K562 (cell line): ENCODE results near the gene HSPB3. TPM values are rescaled to one million over a fixed set of nuclear protein-coding genes. Genes with fewer than 3 reads are reported as not detected.

Source experiments
- ASH1L ChIP-seq: fragments of 450-650 bp; IDR thresholded peaks from 2 replicates; pipeline ENCODE4 v1.6.1; 2018; ENCODE audit warnings: borderline replicate concordance, mild to moderate bottlenecking, low read depth; ENCODE audit not compliant: partially characterized antibody
- BACH1 ChIP-seq: fragments of 200-800 bp; sonication (Bioruptor generic); IDR thresholded peaks from 2 replicates; pipeline ENCODE4 v1.6.1; 2016; ENCODE audit warnings: missing genetic modification characterization, missing compliant biosample characterization
- CHD1 ChIP-seq: fragments of 200-600 bp; sonication (generic); IDR thresholded peaks from one replicate; pipeline ENCODE4 v1.6.1; 2012; ENCODE audit warnings: mild to moderate bottlenecking, moderate library complexity, low read length, inconsistent platforms
- JUND ChIP-seq, 2 experiments: IDR thresholded peaks; 2 replicates in 1 of 2; 3 replicates in 1 of 2; pipeline ENCODE4 v1.6.1; 2011; ENCODE audit warnings: borderline replicate concordance in 2 of 2, low read depth in 2 of 2, low read length in 2 of 2, improper control_type of control experiment in 1 of 2, missing biosample characterization in 1 of 2, missing genetic modification characterization in 1 of 2, missing genetic modification reagents in 1 of 2
- PBX2 ChIP-seq, 2 experiments: IDR thresholded peaks in 1 of 2; conservative IDR thresholded peaks in 1 of 2; 2 replicates each; pipeline ENCODE4 v1.6.1; 2016; ENCODE audit warnings: low read depth in 2 of 2, mild to moderate bottlenecking in 1 of 2, missing compliant biosample characterization in 1 of 2, missing genetic modification characterization in 1 of 2, moderate library complexity in 1 of 2
- RBM17 ChIP-seq: fragments of 200-400 bp; formaldehyde crosslinking; IDR thresholded peaks from 2 replicates; pipeline ENCODE4 v1.6.1; 2017; ENCODE audit warnings: low read depth, mild to moderate bottlenecking, low read length, borderline replicate concordance
- RHOXF2B ChIP-seq: fragments of 250-450 bp; sonication (Bioruptor Pico); conservative IDR thresholded peaks from 2 replicates; pipeline ENCODE4 v1.5.1; 2021
- RREB1 ChIP-seq: fragments of 250-450 bp; sonication (Bioruptor Pico); IDR thresholded peaks from 2 replicates; pipeline ENCODE4 v1.4.0; 2020
- THRA ChIP-seq: fragments of 450-650 bp; IDR thresholded peaks from 2 replicates; pipeline ENCODE4 v1.6.1; 2017; ENCODE audit warnings: mild to moderate bottlenecking, moderate library complexity
- ZNF24 ChIP-seq: fragments of 450-650 bp; IDR thresholded peaks from 2 replicates; pipeline ENCODE4 v1.6.1; 2016
- polyA plus RNA-seq, 8 experiments: library from polyadenylated mRNA; depleted of rRNA in 4 of 8; stranded (reverse) in 5 of 8; unstranded in 3 of 8; fragments of >200 nt; fragmentation: Nextera tagmentation in 2 of 8; fragmentation: Illumina TruSeq in 1 of 8; extraction: Ambion mirVana in 2 of 8; extraction: Trizol in 1 of 8; gene quantifications; 2 replicates each; pipeline versions ENCODE4 v1.2.1 to v1.2.3, GENCODE V29; 2011 to 2014; ENCODE audit warnings: inconsistent platforms in 1 of 8, missing spikeins in 1 of 8
- total RNA-seq, 7 experiments: library from RNA; depleted of rRNA in 6 of 7; stranded (reverse); fragments of >200 nt in 6 of 7; fragmentation: Illumina TruSeq in 2 of 7; extraction: Trizol in 2 of 7; gene quantifications; 2 replicates each; pipeline versions ENCODE4 v1.2.1 to v1.2.3, GENCODE V29; 2011 to 2021; ENCODE audit warnings: low replicate concordance in 1 of 7

Gene HSPB3
- total and polyA plus RNA-seq, 9 of the 15 experiments (the other 6 are each of a cell fraction or from before 2014, with no cell fraction given): 2.4 to 6.3 (median 3.4) TPM

- TF ChIP-seq PBX2 (CRISPR knock-in tag; IDR thresholded peaks at IDR 0.05; ENCODE audit: low read depth) (no peak), PBX2 (tag; conservative IDR thresholded peaks at IDR 0.05; ENCODE audit: low read depth) (peak; percentile 87), THRA (no peak), ASH1L (no peak), RBM17 (no peak), ZNF24 (no peak), RREB1 (CRISPR knock-in tag) (no peak), CHD1 (no peak), BACH1 (tag) (peak; percentile 87), RHOXF2B (CRISPR knock-in tag) (no peak), JUND (IDR thresholded peaks at IDR 0.05; ENCODE audit: borderline replicate concordance, low read depth, low read length) (peak; percentile 71; the same call in 1 of the 2 replicates), JUND (tag; IDR thresholded peaks at IDR 0.05; ENCODE audit: borderline replicate concordance, low read depth, low read length) (peak; percentile 75; the same call in 2 of the 3 replicates)
These were observed 4.9 kb downstream of the HSPB3 start (continued) for GRCh38 chr5:54460181-54460919.
